ENCODE data around the gene CP.

GRCh38 chr3:149235599-149236424, 14.2 kb upstream of the CP start:
- TF ChIP-seq, protein P1, sequence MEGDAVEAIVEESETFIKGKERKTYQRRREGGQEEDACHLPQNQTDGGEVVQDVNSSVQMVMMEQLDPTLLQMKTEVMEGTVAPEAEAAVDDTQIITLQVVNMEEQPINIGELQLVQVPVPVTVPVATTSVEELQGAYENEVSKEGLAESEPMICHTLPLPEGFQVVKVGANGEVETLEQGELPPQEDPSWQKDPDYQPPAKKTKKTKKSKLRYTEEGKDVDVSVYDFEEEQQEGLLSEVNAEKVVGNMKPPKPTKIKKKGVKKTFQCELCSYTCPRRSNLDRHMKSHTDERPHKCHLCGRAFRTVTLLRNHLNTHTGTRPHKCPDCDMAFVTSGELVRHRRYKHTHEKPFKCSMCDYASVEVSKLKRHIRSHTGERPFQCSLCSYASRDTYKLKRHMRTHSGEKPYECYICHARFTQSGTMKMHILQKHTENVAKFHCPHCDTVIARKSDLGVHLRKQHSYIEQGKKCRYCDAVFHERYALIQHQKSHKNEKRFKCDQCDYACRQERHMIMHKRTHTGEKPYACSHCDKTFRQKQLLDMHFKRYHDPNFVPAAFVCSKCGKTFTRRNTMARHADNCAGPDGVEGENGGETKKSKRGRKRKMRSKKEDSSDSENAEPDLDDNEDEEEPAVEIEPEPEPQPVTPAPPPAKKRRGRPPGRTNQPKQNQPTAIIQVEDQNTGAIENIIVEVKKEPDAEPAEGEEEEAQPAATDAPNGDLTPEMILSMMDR (IDR thresholded peaks at IDR 0.05), result no peak
- no peak for TF ChIP-seq POLR2A (IDR thresholded peaks at IDR 0.05)
